GM21619 (cell line): ENCODE data around the gene PRKAG2.
A peak's percentile ranks its signal among the peaks of the same experiment; 100 is the strongest.

ENCODE experiments used
- ATAC-seq: cut with Tn5 transposase; IDR thresholded peaks from one replicate; pipeline ENCODE4 v1.9.1; 2021; ENCODE audit not compliant: unreplicated experiment

The PRKAG2 gene

DNA sequence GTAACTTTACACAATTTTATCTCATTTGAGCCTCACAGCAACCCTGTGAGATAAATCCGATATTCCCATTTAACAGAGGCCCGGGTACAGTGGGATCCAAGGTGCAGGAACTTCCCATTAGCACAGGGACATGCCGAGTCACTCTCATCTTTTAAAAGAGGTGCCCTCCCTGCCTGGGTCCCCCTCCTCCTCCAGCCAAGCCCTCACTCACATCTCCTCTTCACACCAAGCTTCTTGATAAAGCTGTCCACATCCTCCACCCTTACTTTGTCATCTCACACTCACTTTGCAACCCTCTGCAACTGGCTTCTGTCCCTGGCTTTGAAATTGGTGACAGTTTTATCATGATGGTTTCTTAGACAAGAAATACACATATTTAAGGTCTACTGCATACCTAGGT lies 212.6 kb downstream of the PRKAG2 start:
- ATAC-seq, result no peak

DNA sequence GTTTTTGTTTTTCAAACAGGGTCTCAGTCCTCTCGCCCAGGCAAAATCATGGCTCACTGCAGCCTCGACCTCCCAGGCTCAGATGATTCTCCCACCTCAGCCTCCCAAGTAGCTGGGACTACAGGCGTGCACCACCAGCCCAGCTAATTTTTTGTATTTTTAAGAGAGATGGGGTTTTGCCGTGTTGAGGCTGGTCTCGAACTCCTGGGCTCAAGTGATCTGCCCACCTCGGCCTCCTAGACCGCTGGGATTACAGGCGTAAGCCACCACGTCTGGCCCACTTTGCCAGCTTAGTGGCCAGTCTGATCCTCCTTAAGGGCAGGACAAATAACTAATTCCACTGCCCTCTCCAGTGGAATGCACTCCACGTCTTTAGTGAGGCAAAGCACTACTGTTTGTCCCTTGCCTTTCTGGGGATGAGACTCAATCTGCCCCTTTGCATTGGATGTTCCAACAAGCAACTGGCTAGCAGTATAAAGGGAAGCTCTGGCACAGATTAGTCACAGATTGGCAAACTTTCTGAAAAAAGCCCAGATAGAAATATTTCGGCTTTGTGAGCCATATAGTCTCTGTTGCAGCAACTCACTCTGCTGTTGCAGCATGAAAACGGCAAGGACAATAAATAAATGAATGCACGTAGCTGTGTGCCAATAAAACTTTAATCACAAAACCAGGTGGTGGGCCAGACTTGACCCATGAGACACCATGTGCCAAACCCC lies 213.4 kb downstream of the PRKAG2 start:
- ATAC-seq, result no peak

- no peak for ATAC-seq
Measured at GRCh38 chr7:151662251-151662826, 214.6 kb downstream of the PRKAG2 start.

DNA sequence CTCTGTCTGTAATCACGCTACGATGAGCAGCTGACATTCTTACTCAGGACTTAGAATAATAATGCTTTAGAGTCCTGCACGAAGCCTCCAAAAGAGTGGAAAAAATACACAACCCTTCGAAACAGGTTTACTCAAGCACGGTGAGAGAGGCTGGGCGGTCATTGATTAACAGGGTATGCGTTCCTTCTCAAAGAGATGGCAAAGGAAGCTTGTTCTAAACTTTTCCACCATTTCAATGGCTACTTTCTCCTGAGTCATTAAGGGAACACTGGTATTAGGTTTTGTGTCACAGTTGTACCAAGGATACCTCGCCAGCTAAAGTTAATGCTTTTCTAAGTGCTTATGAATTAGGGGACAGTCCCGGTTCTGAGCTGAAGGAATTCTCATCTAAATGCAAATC lies 215.3 kb downstream of the PRKAG2 start:
- ATAC-seq, result no peak

DNA sequence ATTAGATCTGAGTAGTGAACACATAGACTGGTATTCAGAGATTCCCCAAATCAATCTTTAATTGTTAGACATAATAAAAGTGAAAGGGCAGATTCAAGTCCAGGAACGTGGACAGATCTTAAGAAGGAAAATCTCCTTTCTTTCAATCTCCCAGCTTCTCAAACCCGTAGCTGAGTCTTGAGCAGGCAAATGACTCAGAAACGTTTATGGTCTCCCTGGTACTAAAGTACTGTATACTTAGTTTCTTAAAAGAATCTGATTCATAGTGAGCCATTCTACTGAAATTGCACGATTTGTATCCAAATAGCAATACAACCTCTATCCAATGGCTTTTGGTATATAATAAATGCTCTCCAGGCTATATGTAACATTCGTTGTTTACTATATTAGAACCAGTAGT lies 216.8 kb downstream of the PRKAG2 start:
- ATAC-seq, result no peak

DNA sequence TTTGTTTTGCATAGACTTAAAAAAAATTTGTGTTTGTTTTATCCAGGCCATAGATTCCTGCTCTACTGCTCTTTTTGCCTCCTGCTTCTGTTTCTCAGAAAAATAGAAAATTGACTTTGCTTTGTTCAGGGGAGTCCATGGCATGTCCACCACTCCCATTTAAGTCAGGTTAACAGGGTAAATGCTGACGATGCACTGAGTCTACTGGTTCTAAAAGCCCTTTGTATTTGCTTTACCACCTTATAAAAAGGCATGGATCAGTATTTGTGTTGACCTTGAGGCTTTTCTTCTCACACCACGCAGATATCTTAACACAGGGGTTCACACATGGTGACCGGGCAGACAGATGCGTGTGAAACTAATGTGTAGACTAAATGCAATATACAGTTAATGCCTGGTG lies 217.7 kb downstream of the PRKAG2 start:
- ATAC-seq, result no peak

DNA sequence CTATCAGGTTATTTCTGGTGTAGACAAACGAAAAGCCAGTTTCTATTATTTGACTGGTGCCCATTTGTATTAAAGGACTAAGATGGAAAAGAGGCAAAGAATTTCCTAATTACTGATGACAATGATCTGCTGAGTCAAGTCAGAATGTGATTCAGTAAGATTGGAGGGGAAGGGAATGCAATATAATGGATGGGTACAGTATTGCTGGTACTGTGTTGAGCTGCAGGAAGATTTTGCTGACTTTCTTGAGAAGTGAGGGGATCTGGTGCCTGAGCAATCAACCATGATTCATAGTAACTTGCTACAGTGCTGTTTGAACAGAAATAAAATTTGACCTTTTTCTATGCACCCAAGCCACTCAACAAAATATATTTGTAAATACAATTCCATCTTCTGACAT lies 218.1 kb downstream of the PRKAG2 start:
- no peak for ATAC-seq

DNA sequence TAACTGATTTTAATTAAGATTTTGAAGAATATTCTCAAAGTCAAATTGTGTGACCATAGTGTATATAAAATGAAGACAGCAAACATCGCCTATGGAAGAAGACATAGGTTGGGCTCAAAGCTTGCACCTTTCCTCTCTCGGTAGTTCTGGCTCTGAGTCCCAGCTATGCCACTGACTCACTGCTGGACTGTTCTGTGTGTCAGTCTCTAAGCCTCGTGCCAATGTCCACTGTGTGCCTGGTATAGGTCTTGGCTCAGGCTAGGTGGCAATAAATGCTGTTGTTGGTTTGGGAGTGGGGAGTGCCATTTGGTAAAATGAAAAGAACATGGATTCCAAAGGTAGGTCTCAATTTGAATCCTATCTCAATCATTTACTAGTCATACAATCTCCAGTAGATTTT lies 219.7 kb downstream of the PRKAG2 start:
- ATAC-seq, result no peak

DNA sequence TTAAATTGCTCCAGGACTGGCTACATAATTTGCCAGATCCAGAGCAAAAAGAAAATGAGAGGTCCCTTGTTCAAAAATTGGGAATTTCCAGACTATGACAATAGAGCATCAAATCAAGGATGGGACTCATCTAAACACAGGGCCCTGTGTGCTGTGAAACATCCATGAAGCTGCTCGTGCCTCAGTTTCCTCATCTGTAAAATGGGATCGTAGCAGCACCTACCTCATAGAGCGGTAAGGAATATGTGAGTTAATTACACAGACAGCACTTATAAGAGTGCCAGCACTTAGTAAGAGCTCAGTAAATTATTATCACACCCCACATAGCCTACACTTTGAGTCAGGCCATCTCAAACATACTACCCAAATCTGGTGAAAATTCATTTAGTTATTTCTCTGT lies 221.4 kb downstream of the PRKAG2 start:
- no peak for ATAC-seq

- ATAC-seq, result no peak
Measured at GRCh38 chr7:151652111-151652510, 224.8 kb downstream of the PRKAG2 start.

DNA sequence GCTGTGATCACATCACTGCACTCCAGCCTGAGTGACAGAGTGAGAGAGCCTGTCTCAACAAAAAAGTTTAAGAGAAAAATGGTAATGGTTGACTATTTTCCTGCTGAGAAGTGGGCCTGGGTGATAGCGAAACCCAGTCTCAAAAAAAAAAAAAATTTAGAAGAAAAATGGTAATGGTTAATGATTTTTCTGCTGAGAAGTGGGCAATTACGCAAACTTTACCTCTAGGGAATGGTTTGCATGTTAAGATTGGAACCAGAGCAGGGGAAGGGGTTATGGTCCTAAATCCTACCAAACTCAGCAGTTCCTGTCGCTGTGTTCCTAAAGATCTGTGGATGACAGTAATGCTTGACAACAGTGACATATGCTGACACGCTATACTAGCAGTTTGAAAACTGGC lies 226.8 kb downstream of the PRKAG2 start:
- ATAC-seq, result no peak

DNA sequence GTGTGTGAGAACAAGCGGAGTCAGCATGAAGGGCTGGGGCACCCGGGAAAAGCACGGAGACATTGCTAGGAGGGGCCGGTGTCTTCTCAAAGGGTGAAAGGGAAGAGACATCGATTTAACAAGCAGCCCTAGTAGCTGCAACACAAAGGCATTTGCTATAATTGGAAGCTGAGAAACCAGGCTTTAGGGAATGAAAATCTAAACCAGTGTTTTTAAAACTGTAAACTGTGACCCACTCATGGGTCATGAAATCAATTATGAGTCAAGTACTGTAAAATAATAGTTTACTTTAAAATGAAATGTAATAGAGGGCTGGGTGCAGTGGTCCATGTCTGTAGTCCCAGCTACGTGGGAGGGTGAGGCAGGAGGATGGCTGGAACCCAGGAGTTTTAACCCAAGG lies 228.5 kb downstream of the PRKAG2 start:
- no peak for ATAC-seq

DNA sequence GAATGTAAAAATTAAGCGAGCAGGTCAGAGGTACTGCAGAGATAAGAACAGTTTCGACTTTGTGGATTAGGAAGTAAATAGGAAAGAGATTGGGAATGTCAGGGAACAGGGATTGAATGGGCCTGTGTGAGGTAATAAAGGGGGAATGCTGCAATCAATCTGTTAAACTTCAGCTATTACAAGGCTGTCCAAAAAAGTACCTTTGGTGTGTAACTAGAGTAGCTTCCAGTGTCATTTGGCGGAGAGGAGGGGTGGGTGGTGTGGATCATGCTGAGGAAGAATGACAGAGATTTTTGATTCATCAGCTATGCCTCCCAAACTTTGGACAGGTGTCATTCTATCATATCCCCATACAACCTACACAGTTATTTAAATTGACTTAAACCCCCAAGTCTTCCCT lies 229.0 kb downstream of the PRKAG2 start:
- no peak for ATAC-seq

DNA sequence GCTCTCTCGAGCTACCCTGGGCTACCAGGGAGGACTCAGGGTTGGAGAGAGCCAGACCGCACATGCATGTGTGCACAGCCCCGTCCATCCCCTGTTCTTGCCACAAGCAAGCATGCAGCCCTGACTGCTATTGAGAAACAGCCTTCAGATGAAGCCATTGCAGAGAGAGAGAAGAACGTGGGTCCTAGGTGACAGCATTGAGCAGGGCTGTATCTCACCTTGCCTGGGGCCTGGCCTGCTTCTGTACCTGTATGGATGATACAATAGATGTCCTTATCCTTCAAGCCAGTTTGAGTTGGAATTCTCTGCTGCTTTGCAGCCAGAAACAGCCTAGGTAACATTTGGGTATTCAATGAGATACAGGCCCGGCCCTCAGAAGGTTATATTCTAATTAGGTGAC lies 229.9 kb downstream of the PRKAG2 start:
- ATAC-seq, result no peak

DNA sequence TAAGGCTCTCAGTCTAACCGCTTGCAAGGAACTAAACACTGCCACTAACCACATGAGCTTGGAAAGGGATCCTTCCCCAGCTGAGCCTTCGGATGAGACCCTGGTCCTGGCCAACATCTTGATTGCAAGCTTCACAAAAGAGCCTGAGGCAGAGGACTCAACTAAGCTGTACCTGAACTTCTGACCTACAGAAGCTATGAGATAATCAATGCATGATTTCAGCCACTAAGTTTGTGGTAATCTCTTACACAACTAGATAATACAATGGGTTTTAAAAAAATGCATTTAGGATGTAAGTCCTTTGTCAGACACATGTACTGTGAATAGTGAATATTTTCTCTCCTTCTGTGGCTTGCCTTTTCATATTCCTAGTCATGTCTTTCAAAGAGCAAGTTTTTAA lies 231.6 kb downstream of the PRKAG2 start:
- ATAC-seq, result no peak

GRCh38 chr7:151644554-151644953 lies 232.4 kb downstream of the PRKAG2 start:
- no peak for ATAC-seq

- ATAC-seq, result no peak
Measured at GRCh38 chr7:151642746-151643145, 234.2 kb downstream of the PRKAG2 start.

DNA sequence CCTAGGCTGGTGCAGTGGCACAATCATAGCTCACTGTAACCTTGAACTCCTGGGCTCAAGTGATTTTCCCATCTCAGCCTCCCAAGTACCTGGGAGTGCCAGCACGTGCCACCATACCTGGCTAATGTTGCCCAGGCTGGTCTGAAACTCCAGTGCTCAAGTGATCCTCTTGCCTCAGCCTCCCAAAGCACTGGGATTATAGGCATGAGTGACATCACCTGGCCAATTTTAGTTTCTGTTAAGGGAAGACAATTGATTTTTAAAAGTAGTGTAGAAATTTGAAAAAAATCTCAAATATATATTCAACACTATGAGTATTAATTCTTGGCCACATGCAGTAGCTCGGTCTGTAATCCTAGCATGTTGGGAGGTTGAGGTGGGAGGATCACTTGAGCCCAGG lies 235.3 kb downstream of the PRKAG2 start:
- ATAC-seq, result no peak

- ATAC-seq, result no peak
Measured at GRCh38 chr7:151637781-151638261, 239.1 kb downstream of the PRKAG2 start.

- no peak for ATAC-seq
Measured at GRCh38 chr7:151634643-151635042, 242.3 kb downstream of the PRKAG2 start.

- no peak for ATAC-seq
Measured at GRCh38 chr7:151633516-151633812, 243.5 kb downstream of the PRKAG2 start.

GRCh38 chr7:151632750-151633515 lies 244.0 kb downstream of the PRKAG2 start:
- peak; percentile 59 for ATAC-seq
